Fibroblast of skin of left quadriceps (primary cell): Measurements from ENCODE around the gene COL4A4.
"Not testable (repeated sequence)": the region's sequence is repeated elsewhere in the genome, so short reads cannot be mapped to it uniquely, and the experiment has no call there.

Experiments
- DNase-seq, 2 experiments: peaks; one replicate each; pipeline ENCODE4 v3.0.0-alpha.2; 2013; ENCODE audit warnings: low read depth in 2 of 2

COL4A4 gene

DNA sequence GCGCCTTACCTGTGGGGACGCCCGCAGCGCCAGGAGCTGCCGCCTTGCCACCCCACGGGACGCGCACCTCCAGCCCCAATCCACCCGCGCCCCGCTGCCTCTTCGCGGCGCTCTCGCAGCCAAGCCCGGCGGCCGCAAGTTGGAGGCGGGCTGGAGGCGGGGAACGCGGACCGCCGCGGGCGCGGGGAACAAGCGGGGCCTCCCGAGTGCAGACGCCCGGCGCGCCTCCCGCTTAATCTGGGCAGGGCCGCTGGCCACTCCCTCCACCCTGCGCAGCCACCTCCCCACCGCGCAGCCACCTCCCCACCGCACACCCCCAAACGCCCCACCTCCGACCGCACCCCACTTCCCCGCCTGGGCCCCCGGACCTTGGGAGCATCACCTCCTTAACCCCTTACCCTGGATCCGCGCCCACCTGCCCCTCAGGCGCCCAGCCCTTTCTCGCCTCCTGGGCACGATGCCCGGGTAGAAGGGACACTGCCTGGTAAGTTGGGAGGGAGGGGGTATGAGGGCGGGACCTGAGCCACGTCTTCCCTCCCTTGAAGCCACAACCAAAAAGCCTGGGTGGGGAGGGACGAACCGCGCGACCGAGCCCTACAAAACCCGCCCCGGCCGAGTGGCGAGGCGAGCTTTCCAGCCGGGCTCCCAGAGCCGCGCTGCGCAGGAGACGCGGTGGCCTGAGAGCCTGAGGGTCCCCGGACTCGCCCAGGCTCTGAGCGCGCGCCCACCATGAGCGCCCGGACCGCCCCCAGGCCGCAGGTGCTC is at the start of gene COL4A4, which contains the start of gene COL4A3:
Gene COL4A4, minus strand, starts transcription at position 208 of the 765 bp plus-strand sequence. CDS start 16,722 bp downstream, outside the sequence.
Gene COL4A3, plus strand, starts transcription at position 627 of the 765 bp plus-strand sequence. Its CDS starts 103 bp downstream, at position 730.
- DNase-seq: no peak

DNA sequence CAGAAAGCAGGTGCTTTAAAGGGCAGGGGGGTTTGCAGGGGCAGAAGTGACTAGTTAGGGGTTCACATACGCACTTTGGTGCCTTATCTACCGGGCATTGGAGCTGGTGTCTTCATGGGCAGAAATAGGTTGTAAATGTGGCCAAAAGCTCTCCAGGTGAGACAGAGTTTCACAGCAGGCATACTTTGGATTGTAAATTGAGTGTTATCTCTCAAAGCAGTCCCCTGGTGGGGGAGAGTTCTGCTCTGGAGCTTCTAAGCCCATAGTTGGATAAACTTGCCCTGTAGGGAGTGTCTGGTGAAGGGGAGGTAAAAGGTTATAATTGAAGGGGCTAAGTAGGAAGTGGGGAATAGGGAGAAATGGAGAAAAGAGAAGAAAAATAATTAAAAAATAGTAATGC is 43.6 kb upstream of the COL4A4 start:
- DNase-seq: no peak

DNA sequence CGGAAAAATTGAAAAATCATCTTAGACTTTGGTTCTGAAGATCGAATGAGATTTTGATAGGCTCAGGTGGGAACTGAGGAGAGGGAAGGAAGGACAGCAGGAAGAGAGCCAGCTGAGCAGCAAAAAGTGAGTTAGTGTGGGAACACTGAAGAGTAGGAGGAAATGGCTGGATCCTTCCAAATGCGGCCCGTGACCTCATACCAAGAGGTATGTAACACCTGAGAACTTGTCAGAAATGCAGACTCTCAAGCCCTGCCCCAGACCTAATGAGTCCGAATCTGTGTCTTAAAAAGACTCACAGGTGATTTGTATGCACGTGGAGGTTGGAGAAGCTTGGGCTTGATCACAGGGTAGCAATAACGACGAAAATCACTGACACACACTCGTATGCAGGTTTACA is 42.4 kb upstream of the COL4A4 start:
- no peak for DNase-seq

DNA sequence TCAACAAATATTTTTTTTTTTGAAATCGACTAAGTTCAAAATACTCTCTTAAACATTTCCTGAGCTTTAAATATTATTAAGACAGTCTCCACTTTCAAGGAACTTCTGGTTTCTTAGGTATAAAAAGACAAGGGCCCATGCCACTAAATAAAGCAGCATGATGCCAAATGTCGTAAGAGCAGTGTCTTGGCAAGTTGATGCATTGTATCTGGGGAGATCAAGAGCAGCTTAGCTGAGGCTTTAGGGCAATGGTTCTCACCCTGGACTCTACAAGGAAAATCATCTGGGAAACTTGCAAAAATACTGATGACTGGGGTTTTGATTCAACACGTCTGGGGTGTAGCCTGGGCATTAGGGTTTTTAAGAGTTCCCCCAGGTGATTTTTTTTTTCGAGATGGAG is 41.7 kb upstream of the COL4A4 start:
- no peak for DNase-seq

DNA sequence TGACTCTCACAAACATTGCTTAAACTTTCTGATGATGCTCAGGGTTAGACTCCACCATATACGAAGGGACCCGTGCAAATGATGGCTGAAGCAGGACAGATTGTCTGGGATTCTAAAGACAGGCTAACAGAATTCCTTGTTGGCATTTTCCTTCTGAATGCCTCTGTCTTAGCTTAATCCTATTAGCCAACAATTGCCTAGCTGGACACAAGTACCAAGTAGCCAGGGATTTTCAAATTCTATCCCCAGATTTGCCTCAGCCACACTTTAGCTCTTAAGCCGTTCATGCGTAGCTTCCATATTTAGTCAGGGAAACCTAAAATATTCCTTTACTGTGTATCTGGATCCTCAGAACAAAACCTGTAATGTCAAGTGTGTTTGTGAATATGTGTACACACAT is 40.4 kb upstream of the COL4A4 start:
- DNase-seq: no peak

DNA sequence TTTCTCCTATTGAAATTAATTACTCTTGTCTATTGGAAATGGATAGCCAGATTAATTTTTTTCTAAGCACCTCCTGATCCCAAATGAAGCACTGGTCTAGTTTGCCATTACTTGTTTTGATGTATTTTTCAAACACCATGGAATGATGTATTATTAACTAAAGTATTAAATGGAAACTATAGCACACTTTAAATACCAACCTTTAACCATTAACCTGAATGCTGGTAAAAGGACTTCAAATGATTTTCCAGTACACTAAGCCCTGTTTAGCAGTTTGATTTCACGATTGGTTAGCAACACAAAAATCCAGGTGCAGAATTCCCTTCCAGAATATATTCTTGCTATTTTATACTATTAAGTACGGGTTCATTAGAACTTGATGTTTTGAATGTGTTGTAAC is 37.8 kb upstream of the COL4A4 start:
- DNase-seq: no peak

DNA sequence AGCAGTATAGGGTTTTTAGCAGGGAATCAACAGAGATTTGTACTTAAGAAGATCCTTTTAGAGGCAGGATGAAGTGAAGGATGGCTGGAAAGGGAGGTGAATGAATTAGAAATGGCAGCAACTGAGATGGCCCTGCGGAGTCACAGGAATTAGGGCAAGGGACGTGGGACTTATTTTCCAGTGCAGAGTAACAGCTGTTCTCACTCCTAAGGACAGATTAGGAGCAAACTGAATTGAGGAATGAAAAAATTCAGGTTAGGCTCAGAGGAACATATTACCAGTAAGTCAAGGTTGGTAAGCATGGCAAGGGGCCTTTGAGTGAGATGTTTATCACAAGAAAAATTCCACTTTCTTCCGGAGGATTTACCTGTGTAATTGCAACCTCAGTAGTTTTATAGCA is 34.9 kb upstream of the COL4A4 start:
- no peak for DNase-seq

DNA sequence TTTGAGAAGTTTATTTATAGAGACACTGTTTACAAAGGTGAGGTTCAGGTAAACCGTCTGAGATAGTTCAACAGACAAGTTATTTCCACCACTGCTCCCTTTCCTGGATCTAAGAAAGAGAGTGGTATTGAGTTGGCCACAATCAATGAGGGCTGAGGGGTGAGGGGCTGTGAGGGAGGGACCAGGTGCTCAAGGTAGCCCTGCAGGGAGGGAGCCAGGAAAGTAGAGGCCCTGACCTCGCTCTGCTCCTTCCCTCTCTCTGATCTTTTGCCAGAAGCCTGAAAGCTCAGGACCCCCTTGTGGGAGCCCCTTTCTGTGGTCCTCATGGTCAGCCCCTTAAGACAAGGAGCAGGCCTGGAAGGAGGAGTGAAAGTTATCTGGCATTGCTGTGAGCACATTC is 30.2 kb upstream of the COL4A4 start:
- DNase-seq: no peak

DNA sequence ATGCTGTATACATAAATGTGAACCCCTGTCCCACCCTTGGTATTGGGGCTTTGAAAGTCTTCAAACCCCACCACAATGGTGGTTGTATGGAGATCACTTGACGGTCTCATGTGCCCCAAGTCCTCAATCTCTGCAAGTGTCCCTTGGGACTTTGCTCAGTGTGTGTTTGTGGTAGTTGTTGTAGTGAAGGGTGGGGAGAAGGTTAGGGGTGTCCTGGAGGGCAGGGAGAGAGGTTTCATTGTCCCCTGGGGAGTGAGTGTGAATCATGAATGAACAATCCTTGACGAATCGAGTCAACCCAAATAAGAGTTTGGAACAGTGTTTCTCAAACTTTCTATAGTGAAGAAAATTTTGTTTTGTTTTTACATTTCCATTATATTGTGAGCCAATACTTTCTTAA is 28.5 kb upstream of the COL4A4 start:
- DNase-seq: no peak

DNA sequence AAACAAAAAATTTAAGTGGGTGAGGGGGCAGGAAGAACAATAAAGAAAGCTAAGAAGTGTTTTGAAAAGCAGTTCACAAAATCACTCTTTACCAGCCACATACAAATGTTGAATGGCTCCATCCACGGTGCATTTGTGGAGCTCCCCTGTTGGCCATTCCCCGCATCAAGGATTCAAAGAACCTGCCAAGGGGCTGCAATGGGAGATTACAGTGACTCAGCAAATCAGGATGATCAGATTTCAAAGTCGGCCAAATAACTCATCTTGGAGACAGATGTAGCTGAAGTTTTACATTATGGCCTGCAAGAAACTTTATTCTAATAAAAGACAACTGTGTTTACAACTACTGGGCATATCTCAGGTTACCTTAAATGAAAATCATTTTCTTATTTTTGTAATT is 27.4 kb upstream of the COL4A4 start:
- peak; percentile 23 to 25 for DNase-seq

DNA sequence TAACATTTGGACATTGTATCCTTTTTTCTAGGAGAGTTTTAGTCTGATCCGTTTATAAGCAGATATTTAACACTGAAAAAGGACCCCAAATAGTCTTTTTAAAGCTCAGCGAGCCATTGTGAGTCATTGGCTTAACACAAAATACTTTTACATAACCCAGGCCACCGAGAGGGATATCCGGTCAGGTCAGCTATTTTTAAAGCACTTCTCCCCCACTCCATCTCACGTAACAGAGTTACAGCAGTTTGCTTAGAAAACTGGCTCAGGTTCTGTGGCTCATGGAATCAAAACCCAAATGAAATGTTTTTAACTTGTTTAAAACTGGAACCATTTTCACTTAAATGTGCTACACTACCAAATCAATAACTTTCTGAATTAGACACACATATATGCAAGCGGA is 24.3 kb upstream of the COL4A4 start:
- peak in 1 of 2 experiments; percentile 2 for DNase-seq

DNA sequence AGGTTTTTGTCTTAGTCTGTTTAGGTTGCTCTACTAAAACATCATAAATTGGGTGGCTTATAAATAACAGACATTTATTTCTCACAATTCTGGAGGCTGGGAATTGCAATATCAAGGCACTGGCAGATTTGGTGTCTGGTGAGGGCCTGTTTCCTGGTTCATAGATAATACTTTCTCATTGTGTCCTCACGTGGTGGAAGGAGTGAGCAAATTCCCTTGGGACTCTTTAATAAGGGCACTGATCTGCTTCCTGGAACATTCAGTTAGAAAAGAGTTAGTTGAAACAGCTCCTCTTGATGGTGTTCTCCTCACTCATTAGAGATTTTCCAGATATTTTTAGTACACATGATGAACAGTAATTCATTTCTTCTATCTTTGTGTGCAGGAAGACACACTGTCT is 22.7 kb upstream of the COL4A4 start:
- DNase-seq: no peak

DNA sequence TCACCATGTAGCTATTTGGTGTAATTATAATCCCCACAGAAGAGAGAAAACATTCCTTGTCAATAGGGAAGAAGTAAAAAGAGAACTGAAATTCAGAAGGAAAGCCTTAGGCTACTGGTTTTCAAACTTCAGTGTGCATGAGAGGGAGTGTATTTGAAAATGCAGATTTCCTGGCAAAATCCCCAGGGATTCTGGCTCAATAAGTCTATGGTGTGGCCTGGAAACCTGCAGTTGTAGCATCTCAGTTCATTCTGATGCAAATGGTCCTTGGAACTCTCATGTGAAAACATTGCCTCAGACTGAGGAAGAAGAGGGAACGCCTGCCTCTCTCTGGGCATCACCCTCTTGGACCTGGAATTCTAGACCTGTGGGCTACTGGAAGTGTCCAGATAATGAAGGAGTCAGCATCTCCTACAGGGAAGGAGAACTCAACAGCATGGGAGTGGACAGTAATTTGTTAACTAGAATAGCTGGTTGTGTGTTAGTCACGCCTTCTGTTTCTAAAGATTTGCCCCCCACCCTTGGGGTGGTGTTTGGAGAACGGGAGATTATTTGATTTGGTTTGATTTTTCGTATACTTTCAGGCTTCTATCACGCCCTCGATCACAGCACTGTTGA is 21.7 kb upstream of the COL4A4 start:
- no peak for DNase-seq

DNA sequence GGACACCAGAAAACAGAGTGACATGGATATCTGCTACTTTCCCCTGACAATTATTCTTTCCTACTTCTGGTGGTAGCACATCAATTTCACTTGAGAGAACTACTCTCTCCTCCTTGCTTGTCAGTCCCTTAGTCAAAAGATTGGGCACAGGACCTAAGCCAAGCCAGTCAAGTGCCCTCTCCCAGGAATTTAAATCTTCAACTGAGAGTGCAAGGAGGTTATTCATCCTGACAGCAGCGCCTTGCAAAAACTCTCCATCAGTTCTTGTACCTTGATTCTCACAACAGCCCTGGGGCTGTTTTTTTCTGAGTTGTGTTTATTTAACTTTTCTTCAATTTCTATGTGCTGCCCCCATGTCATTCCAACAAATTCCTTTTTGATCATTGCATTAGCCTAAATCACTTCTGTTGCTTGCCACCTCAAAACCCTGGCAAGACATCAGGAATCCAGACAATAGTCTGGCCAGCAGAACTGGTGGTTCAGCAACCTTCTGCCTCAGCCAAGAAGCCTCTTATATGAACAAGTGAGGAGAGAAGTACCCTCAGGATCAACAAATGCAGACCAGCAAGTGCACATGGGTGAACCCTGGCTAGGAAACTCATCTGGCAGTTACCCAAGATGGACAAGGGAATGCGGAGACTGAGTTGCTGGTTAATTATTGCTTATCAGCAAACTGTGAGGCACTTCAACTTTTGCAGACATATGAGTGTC is 19.8 kb upstream of the COL4A4 start:
- DNase-seq: no peak

DNA sequence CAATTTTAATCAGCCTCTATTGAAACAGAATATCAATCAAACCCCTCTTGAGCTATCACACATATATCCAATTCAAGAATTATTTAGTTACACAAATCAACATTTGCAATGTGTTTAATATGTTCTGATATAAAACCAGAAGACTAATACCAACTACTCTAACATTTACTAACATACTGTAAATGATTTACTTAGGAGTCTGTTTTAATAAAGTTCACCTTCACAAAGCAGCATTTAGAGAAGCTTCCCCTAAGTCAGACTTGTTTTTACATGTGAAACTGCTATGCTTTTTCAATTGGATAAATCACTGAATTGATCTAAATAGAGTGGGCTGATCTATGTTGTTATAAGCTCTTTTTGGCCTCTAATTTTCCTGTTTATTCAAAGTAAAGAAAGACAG is 18.8 kb upstream of the COL4A4 start:
- no peak for DNase-seq

DNA sequence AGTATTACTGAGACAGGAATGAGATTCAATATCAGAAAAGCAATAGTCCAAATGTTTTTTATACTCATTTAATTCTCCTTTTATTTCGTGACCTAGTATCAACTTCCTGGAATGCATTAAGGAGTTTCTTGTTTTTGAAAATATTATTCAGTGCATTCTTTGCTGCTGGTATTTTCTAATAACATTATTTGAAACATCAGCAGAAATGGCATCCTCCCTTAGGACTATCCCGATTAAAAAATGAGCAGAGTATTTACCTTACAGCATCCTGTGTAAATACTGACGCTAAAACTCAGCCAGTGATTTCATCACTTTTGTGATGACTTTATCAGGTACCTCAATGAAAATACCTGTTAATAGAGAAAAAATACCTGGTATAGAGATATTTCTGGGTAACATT is 16.8 kb upstream of the COL4A4 start:
- DNase-seq: no peak

DNA sequence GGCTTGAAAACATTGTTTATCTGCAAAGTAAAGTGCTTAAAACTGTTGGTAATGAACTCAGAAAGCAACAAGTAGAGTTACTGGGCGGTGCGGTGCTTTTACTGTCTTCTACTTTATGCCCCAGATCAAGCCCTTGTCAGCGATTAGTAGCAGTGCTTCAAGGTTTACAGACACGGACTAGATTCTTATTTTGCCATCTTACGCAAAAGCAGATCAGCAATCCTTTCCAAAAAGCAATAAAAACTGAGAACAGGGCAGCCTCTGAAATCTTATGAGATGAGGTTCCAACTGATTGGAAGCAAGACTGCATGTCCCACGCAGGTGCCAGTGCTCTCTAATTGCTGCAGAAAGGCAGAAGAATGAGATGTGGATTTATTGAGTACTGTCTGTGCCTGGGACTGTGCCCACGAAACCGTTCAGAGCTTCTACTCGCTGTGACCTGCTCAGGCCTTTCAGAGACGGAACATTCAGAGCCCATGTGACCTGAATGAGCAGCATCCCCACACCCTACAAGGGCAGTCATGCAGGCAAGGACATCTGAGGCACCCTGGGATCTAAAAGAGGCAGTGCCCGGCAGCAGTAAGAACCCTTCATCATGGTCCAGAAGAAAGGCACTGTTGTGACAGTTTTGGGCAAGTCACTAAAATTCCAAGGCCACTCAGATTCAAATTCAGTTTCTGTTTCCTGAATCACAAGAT is 16.1 kb upstream of the COL4A4 start:
- DNase-seq: no peak

DNA sequence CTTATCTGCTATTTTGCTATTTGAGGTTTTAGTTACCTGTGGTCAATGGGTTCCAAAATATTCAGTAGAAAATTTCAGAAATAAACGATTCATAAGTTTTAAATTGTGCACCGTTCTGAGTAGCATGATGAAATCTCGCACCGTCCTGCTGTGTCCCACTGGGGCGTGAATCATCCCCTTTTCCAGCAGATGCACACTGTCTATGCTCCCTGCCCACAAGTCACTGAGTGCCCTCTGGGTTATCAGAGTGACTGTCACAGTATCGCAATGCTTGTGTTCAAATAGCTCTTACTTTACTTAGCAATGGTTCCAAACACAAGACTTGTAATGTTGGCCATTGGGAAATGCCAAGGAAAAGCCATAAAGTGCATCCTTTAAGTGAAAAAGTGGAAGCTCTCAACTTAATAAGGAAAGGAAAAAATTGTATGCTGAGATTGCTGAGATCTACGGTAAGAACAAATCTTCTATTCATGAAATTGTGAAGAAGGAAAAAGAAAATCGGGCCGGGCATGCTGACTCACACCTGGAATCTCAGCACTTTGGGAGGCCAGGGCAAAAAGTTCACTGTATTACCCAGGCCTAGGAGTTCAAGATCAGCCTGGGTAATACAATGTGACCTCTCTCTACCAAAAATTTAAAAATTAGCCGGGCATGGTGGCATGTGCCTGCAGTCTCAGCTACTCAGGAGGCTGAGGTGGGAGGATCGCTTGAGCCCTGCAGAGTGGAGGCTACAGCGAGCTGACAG is 13.8 kb upstream of the COL4A4 start:
- no peak for DNase-seq

DNA sequence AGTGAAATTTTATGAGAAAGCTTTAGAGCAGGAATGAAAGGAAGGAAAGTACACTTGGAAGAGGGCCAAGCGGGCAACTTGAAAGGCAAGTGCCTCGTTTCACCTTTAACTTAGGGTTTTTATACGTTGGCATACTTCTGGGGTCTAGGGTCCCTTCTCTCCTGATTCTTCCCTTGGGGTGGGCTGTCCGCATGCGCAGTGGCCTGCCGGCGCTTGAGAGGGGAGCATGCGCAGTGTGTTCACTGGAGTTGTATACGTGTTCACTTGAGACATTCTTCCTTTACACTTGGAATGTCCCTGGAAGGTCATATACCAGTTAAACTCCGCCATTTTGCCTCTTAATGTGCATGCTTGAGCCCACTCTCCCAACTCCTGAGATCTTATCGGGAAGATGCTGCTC is 7.8 kb upstream of the COL4A4 start:
- DNase-seq: not testable (repeated sequence)

DNA sequence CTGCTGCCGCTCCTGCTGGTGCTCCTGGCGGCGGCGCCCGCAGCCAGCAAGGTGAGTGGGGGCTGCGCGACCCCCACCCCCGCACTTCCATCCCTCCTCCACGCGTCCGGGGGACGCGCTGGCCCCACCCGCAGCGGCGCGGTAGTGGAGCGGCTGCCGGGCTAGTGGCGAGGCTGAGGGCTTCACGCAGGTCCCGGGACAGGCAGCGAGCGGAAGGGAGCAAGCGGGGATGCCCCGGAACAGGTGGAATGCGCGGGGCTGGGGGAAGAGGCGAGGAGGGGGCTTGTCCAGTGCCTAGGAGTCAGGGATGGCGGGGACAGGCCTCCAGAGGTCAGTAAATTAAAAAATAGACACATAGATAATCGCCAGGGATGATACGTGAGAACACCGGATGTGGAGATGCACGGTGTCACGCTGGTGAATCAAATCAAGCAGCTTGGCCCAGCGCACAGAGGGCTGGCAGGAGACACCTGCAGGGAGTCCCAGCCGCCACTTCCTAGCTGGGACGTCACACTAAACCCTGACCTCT is 822 bp upstream of the COL4A4 start:
- DNase-seq: no peak

DNA sequence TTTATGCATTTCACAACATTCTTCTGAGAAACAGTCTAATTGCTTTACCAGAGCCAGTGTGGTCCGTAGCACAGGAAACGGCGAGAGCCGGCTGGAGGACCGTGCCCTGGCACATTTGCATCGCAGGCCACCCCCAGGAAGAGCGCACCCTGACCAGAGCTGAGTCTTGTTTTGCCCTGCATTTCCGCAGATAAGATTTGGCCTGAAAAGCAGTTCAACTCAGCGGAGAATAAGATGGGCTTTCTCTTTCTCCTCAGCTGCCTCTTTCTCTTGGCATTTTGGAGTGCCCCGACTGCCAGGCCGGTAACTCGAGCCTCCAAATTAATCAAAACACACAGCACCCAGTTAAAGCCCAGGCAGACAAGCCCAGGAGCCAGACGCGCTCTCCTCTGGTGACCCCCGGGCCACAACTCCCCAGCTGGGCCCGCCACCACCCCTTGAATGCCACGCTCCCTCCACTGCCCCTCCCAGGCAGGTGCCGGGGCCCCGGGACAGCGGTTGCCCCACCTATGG is 464 bp downstream of the COL4A4 start:
- DNase-seq: no peak
